Measurements from ENCODE around the gene ASMT. TPM values are rescaled to one million over a fixed set of nuclear protein-coding genes. Genes with fewer than 3 reads are reported as not detected.
"Not testable (repeated sequence)": the region's sequence is repeated elsewhere in the genome, so short reads cannot be mapped to it uniquely, and the experiment has no call there.

ASMT gene
- total RNA-seq, 1 donor from 2014 or later: not detected

GRCh38 chrX:1598021-1598875 lies 16.6 kb upstream of the ASMT start:
- no peak for DNase-seq

DNA sequence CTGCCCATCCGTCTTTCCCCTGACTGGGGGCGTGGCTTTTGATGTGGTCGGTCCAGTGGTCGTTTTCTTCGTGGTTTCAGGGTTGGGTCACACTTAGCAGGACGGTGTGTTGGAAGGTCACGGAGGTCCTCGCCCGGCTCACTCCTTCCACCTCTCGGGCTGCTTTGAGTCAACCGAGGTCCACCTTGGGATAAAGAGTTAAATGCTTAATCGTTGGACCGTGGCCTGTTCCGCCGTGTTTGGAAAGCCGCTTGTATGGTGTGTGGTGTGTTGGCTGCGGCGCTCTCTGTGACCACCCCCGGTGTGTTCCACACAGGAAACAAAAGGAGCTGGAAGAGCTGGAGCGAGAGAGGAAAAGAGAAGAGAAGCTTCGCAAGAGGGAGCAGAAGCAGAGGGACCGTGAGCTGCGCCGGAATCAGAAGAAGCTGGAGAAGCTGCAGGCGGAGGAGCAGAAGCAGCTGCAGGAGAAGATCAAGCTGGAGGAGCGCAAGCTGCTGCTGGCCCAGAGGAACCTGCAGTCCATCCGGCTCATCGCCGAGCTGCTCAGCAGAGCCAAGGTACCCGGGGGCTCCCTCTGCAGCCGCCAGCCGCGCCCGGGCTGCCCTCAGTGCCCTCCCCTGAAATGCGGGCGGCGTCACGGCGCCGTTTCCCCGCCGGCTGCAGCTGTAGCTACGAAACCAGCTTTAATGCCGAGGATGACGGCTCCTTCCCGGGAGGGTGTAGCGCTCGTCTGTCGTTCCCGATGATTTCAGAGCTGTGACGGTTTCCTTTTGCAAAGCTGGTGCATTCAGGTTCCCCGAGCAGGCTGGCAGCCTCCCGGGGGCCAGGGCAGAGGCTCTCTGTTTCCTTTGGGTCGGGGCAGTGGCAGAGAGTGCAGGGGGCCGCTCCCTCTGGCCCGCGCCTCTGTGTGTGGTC lies 15.7 kb upstream of the ASMT start:
- no peak for DNase-seq

GRCh38 chrX:1599791-1600405 lies 15.0 kb upstream of the ASMT start:
- no peak for DNase-seq

GRCh38 chrX:1600406-1601050 lies 14.3 kb upstream of the ASMT start:
- no peak for DNase-seq

GRCh38 chrX:1601051-1601767 lies 13.7 kb upstream of the ASMT start:
- no peak for DNase-seq

GRCh38 chrX:1601768-1602085 lies 13.1 kb upstream of the ASMT start:
- no peak for DNase-seq

GRCh38 chrX:1602299-1602698 lies 12.6 kb upstream of the ASMT start:
- no peak for DNase-seq

DNA sequence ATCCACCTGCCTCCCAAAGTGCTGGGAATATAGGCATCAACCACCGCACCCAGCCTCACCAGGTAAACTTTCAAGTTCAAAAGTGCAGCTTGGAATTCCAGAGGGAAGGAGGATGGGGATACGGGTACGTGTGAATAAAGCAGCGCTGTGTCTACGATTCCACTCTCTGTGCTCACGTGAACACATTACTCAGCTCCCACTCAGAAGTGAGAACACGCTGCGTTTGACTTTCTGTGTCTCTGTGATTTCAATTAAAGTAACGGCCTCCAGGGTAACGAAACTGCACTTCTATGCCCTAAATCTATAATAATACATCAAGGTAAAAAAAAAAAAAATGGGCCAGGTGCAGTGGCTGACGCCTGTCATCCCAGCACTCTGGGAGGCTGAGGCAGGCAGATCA lies 8.4 kb upstream of the ASMT start:
- no peak for DNase-seq

GRCh38 chrX:1609311-1609710 lies 5.5 kb upstream of the ASMT start:
- no peak for DNase-seq

- no peak for DNase-seq
Observed at GRCh38 chrX:1609762-1610161, 5.1 kb upstream of the ASMT start.

GRCh38 chrX:1610166-1610565 lies 4.7 kb upstream of the ASMT start:
- no peak for DNase-seq

GRCh38 chrX:1610736-1611135 lies 4.1 kb upstream of the ASMT start:
- no peak for DNase-seq

DNA sequence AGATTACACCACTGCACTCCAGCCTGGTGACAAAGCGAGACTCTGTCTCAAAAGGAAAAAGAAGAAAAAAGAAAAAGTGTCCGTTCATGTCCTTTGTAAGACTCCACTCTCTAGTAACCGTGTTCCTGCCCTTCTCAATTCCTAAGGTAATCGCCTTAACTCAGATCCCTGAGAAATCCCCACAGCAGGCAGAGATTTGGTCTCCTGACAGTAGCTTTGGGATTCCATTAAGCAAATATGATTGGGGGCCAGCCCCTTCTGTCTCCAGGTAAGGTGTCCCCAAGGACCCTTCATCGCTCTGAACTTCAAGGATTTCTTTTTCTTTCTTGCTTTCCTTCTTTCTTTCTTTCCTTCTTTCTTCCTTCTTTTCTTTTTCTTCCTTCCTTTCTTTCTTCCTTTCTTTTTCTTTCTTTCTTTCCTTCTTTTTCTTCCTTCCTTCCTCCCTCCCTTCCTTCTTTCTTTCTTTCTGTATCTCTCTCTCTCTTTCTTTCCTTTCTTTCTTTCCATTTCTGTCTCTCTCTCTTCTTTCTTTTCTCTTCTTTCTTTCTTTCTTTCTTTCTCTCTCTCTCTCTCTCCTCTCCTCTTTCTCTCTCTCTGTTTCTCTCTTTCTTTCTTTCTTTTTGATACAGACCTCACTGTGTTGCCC lies 2.1 kb upstream of the ASMT start:
- DNase-seq: no peak

DNA sequence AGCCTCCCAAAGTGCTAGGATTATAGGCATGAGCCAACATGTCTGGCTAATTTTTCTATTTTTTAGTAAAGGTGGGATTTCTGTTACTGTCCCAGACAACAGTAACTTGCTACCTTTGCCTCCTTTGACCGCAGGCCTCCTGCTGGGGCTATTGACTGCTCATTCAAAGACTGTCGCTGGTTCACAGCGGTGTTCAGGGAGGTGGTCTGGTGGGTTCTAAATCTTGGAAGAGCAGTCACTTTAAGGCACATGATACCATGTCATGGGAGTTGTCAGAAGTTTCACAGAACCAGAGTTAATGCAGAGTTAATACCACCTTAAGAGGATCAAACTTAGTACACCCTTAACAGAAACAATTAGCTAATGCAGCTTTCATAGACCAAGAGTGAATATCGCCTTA lies 3.8 kb downstream of the ASMT start:
- DNase-seq: no peak

DNA sequence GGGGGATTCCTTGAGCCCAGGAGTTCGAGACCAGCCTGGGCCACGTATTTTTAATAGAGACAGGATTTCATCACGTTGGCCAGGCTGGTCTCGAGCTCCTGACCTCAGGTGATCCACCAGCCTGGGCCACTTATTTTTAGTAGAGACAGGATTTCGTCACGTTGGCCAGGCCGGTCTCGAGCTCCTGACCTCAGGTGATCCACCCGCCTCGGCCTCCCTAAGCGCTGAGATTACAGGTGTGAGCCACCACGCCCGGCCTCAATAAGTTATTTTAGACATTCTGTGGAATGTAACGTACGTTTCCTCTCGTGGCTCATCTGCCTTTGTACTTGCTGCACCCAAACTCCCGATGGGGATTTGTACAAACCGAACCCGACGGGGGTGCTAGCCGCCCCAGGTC lies 8.8 kb downstream of the ASMT start:
- DNase-seq: no peak

DNA sequence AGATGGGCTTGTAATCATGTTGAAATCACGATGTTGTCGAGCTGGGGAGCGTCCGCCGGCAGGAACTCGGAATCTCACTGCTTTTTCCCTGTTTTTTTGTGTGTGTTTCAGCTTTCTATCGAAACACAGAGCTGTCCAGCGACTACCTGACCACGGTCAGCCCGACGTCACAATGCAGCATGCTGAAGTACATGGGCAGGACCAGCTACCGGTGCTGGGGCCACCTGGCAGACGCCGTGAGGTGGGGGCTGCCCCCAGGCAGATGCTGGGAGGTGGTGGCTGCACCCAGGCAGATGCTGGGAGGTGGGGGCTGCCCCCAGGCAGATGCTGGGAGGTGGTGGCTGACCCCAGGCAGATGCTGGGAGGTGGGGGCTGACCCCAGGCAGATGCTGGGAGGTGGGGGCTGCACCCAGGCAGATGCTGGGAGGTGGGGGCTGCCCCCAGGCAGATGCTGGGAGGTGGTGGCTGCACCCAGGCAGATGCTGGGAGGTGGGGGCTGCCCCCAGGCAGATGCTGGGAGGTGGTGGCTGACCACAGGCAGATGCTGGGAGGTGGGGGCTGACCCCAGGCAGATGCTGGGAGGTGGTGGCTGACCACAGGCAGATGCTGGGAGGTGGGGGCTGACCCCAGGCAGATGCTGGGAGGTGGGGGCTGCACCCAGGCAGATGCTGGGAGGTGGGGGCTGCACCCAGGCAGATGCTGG lies 9.4 kb downstream of the ASMT start:
- not testable (repeated sequence) for DNase-seq

DNA sequence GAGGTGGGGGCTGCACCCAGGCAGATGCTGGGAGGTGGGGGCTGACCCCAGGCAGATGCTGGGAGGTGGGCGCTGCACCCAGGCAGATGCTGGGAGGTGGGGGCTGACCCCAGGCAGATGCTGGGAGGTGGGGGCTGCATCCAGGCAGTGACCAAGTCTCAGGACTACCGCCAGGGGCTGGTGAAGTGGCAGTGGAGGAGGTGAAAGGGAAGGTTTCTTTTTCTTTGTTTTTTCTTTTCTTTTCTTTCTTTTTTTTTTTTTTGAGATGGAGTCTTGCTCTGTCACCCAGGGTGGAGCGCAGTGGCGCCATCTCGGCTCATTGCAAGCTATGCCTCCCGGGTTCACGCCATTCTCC lies 10.0 kb downstream of the ASMT start:
- not testable (repeated sequence) for DNase-seq

DNA sequence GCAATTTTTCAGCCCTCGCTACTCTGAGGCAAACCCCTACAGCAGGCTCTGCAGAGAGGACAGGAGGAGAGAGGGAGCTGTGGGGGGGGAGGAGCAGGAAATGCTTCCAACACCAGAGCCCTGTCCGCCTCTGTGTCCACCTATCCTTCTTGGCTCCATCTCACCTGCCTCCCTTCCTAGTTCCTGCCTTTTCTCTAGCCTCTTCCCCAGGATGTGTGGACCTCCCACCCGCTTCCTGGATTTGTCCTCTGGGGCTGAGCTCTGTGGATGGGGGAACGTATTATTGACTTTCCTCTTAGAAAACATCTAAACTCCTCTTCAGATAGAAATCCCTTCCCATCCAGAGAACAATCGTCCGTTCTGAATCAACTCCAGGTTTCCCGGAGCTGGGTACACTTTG lies 14.4 kb downstream of the ASMT start:
- peak; percentile 17 for DNase-seq

GRCh38 chrX:1646009-1646408 lies 31.1 kb downstream of the ASMT start:
- DNase-seq: no peak

DNA sequence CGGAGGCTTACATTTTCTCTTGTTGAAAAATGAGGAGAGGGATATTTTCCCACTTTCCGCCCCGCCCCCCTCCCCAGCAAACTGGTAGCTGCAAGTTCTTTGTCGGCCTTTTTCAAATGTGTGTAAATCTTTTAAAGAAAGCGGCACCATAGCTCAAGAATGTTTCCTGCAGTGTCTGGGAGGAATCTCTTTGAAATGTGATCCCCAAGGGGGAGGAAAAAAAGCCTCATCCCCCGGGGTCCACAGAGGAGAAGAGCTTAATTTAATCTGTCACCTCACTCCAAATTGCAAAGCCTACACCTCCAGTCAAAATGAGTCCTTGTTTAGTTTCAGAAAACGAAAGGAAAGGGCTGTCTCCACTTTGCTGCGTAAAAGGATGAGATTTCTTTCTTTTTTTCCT lies 34.8 kb downstream of the ASMT start:
- DNase-seq: no peak

Data from dermis blood vessel endothelial cell (primary cell).